Activated CD8-positive, alpha-beta T cell treated with anti-CD3 and anti-CD28 coated beads, Interleukin-2, amount 10 ng/mL, durations not matched to agents 7 days and 5 days (primary cell): ENCODE measurements around the gene CIZ1. TPM values are rescaled to one million over a fixed set of nuclear protein-coding genes. Genes with fewer than 3 reads are reported as not detected.
"Not testable (repeated sequence)": the region's sequence is repeated elsewhere in the genome, so short reads cannot be mapped to it uniquely, and the experiment has no call there.

ENCODE experiments used
- ATAC-seq: fragments of 150-1000 bp; cut with Tn5 transposase; one replicate; pipeline ENCODE4 v1.10.0; 2021; ENCODE audit warnings: moderate library complexity
- CTCF ChIA-PET: fragments of 350-600 bp; sonication (Branson Sonifier 250); formaldehyde crosslinking; loops from one replicate; lab custom pipeline; 2021; ENCODE audit warnings: antibody characterized with exemption; lab: Charles Lee
- POLR2A ChIA-PET: fragments of 350-600 bp; sonication (Branson Sonifier 250); formaldehyde crosslinking; loops from one replicate; lab custom pipeline; 2021; ENCODE audit warnings: antibody characterized with exemption; lab: Charles Lee
- DNase-seq: peaks from one replicate; pipeline ENCODE4 v3.0.0-alpha.2; 2020
- H3K27ac Mint-ChIP-seq: one replicate; pipeline ENCODE4 v1.8.0; 2021; ENCODE audit warnings: mild to moderate bottlenecking, mixed read lengths
- H3K27me3 Mint-ChIP-seq: one replicate; pipeline ENCODE4 v1.8.0; 2021; ENCODE audit warnings: low read depth, mixed read lengths
- H3K36me3 Mint-ChIP-seq: one replicate; pipeline ENCODE4 v1.8.0; 2021; ENCODE audit warnings: low read depth, mixed read lengths
- H3K4me1 Mint-ChIP-seq: one replicate; pipeline ENCODE4 v1.8.0; 2021; ENCODE audit warnings: low read depth, mixed read lengths
- H3K4me3 Mint-ChIP-seq: one replicate; pipeline ENCODE4 v1.8.0; 2021; ENCODE audit warnings: mild to moderate bottlenecking, mixed read lengths
- H3K9me3 Mint-ChIP-seq: one replicate; pipeline ENCODE4 v1.8.0; 2022; ENCODE audit warnings: mixed read lengths; ENCODE audit not compliant: insufficient read depth
- total RNA-seq, 2 experiments: library from RNA; stranded (reverse); gene quantifications; one replicate each; pipeline ENCODE4 v1.2.3, GENCODE V29; 2021

CIZ1 gene
- total RNA-seq, 2 experiments from 2014 or later = 121 to 127 TPM

DNA sequence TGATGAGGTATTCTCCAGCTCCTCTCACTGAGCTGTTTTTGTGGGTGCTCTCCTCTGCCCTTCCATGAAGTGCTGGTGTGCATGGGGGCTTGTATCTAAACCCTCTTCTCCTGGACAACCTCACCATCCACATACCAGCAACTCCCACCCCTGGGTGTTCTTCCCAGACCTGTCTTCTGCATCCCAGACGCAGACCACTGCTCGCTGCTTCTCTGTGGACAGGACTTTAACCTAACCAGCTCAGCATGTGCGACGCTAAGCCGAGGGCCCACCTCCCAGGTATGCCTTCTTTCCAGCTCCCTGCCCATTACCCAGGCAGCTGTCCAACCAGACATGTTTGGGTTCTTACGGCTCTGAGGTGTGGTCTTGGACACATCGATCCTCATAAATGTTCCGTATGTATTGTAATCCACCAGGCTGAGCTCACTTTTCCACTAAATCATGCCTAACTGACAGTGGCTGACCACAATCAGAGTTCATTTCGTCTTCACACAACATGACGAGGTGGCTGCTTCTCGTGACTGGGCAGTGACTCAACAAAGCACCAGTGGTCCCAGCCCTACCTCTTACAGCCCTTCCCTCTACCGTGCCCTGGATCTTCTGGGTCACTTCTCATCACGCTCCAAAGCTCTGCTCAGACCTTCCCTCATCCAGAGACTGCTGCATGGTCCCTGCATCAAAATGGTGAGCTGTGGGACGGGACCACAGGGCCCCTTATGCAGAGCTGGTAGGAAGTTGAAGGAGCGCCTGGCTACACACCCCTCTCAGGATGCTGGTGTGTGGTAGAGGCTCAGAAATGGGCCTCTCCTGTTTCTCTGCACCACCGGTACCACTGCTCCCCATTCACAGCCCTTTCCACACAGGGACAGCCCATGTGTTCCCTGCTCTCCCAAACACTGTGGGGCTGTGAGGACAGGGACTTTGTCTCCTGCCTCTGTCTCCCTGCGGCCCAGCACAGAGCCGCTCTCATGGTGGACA, 54.3 kb downstream of the CIZ1 start:
- no peak for DNase-seq
- Mint-ChIP-seq H3K4me3 (no peak overlapping the region), H3K27me3 (peaks cover 32% of the 10 kb centered on the region), H3K36me3 (peaks cover 2% of the 10 kb centered on the region), H3K27ac (no peak overlapping the region), H3K9me3 (no peaks in the 10 kb centered on the region), H3K4me1 (peaks cover 25% of the 10 kb centered on the region)
- no peak for ATAC-seq
- CTCF ChIA-PET = interaction anchor here (1.0 kb wide), 1 partner anchor 9 kb away, joined by 5 read pairs; no protein-coding TSS in a partner anchor
- POLR2A ChIA-PET = no interaction called here

DNA sequence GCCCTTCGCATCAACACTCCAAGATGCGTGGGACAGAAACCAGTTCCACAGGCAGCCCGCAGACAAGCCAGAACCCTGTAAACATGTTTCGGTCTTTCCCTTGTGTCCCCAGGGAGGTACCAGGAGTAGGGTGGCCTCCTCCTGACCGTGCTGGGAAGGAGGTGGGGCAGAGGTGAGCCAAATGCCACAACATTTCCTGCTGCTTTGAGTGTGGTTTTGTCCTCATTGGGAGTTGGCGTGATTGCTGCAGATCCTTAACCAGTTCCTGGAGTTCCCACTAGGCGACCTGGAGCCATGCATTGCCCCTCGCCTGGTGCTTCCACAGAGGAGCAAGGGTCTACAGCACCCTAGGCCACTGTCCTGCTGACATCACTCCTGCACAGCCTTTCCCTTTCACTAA, 55.8 kb downstream of the CIZ1 start:
- Mint-ChIP-seq H3K27me3 (peaks cover 39% of the 10 kb centered on the region), H3K4me1 (peaks cover 21% of the 10 kb centered on the region)
- H3K9me3 Mint-ChIP-seq, H3K4me3 Mint-ChIP-seq, H3K36me3 Mint-ChIP-seq, POLR2A ChIA-PET, ATAC-seq, CTCF ChIA-PET, H3K27ac Mint-ChIP-seq, DNase-seq: not testable (repeated sequence)

DNA sequence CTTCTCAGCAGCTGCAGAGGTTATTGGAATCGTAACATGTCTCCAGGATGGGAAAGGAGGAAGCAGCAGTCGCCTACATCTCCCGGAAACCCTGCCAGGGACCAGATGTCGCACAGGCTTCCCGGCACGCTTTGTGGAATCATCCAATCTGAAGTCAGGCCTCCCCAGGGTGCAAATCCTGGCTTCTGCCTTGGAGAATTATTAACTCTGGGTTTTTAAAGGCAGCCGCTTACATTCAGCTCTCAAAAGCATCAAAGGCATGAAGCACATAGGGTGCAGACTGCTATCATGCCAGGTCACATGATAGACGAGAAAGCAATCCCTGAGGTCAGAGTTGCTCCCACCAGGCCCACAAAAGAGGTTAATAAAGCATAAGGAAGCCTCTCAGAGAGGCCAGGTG, 59.2 kb downstream of the CIZ1 start:
- CTCF ChIA-PET, ATAC-seq, H3K9me3 Mint-ChIP-seq, DNase-seq, POLR2A ChIA-PET, H3K36me3 Mint-ChIP-seq, H3K4me3 Mint-ChIP-seq, H3K27ac Mint-ChIP-seq: not testable (repeated sequence)
- Mint-ChIP-seq H3K27me3 (peaks cover 39% of the 10 kb centered on the region), H3K4me1 (peaks cover 32% of the 10 kb centered on the region)

DNA sequence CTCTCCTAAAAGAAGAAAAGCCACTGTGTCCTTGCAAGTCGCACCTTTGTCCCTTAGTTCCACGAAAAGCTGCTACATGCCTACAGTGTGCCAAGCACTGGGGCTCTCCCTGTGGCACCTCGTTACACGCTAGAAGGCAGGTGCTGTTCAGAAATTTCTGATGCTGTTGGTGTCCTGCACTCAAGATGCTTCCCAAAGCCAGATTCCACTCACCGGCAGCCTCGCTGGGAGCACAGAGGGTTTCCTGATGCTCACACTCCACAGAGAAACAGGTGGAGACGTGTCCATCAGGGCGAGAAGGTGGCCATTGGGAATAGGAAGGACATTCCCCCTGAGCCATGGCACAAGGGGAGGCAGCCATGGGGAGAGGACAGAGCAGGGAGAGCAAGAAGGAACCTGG, 60.0 kb downstream of the CIZ1 start:
- CTCF ChIA-PET, H3K36me3 Mint-ChIP-seq, H3K9me3 Mint-ChIP-seq, H3K27ac Mint-ChIP-seq, ATAC-seq, H3K4me3 Mint-ChIP-seq, POLR2A ChIA-PET, DNase-seq: not testable (repeated sequence)
- peaks cover 33% of the 10 kb centered on the region for H3K4me1 Mint-ChIP-seq
- peaks cover 38% of the 10 kb centered on the region for H3K27me3 Mint-ChIP-seq

DNA sequence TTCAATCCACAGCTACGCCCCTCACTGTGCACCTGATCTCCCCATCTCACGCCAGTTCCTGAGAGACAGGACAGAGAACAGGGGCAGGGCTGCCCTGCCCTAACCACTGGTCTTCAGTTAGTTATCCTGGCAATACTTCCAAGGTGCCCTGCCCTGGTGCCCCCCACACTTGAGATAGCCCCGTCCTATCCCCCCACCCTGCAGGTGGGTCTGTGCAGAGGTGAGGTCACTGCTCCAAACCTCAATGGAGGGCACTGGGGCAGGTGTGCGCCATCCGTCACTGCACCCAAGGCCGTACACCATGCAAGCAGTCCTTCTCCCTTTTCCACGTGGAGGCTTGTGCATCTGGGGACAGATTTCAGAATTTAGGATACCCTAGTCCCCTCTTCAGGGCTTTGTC, 60.7 kb downstream of the CIZ1 start:
- H3K4me3 Mint-ChIP-seq, H3K9me3 Mint-ChIP-seq, H3K27ac Mint-ChIP-seq, CTCF ChIA-PET, H3K36me3 Mint-ChIP-seq, ATAC-seq, DNase-seq, POLR2A ChIA-PET: not testable (repeated sequence)
- Mint-ChIP-seq H3K4me1 (peaks cover 37% of the 10 kb centered on the region), H3K27me3 (peaks cover 35% of the 10 kb centered on the region)

DNA sequence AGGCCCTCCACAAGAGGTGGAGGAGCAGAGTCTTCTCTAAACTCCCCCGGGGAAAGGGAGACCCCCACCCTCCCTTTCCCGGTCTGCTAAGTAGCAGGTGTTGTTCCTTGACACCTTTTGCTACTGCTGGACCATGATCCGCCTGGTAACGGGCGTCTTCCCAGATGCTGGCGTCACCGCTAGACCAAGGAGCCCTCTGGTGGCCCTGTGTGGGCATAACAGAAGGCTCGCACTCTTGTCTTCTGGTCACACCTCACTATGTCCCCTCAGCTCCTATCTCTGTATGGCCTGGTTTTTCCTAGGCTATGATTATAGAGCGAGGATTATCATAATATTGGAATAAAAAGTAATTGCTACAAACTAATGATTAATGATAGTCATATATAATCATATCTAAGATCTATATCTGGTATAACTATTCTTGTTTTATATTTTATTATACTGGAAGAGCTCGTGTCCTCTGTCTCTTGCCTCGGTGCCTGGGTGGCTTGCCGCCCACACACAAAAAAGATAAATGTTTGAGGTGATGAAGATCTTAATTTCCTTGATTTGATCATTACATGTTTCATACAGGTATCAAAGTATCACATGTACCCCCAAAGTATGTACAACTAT, 61.3 kb downstream of the CIZ1 start:
- Mint-ChIP-seq H3K4me3 (peak overlapping the region; percentile 42), H3K4me1 (peaks cover 37% of the 10 kb centered on the region), H3K27me3 (peaks cover 34% of the 10 kb centered on the region)
- H3K9me3 Mint-ChIP-seq, POLR2A ChIA-PET, H3K27ac Mint-ChIP-seq, ATAC-seq, H3K36me3 Mint-ChIP-seq: not testable (repeated sequence)
- CTCF ChIA-PET = interaction anchor here (1.3 to 4.8 kb wide), 2 partner anchors 12 to 42 kb away, joined by 3 to 42 read pairs; no protein-coding TSS in a partner anchor
- peak; percentile 71 for DNase-seq

DNA sequence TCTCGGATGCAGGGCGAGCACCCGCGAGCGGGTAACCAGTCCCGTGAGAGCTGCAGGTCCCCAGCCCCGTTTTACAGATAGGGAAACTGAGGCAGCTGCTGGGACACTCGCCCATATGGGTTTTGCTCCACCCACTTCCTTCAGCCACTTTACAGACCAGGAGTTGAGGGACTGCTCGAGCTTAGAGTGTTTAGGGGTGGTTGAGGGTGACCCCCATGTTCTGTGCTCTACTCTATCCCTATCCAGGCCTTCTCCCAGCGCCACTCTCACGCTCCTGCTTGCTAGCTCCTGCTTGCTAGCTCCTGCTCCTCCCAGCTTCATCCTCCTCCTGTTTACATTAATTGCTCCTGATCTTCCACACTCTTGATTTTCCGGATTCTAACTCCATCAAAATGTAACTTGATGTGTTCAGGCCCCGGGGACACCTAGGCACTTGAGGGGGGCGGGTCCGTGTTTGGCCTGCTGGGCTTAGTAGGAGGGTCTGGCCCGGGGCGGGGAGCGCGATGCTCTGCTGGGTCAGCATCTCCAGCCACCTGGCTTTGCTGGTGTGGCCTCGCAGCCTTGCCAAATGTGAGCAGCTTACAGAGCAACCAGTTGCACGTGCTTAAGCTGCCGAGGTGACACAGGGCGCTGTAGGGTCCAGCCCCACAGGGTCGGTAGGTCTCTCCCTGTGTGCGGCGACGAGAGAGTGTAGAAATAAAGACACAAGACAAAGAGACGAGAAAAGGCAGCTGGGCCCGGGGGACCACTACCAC, 62.4 kb downstream of the CIZ1 start:
- Mint-ChIP-seq H3K4me3 (peak overlapping the region; percentile 97), H3K27ac (peak overlapping the region; percentile 99), H3K36me3 (peaks cover 2% of the 10 kb centered on the region), H3K9me3 (no peaks in the 10 kb centered on the region), H3K4me1 (peaks cover 39% of the 10 kb centered on the region), H3K27me3 (peaks cover 26% of the 10 kb centered on the region)
- ATAC-seq (no peak), DNase-seq (no peak)
- POLR2A ChIA-PET = no interaction called here
- CTCF ChIA-PET = interaction anchor here (1.0 to 4.8 kb wide), 13 partner anchors 9 to 414 kb away, joined by 3 to 42 read pairs (median 4); partner anchors contain the start of genes BBLN, NAIF1, PTRH1 and TTC16

DNA sequence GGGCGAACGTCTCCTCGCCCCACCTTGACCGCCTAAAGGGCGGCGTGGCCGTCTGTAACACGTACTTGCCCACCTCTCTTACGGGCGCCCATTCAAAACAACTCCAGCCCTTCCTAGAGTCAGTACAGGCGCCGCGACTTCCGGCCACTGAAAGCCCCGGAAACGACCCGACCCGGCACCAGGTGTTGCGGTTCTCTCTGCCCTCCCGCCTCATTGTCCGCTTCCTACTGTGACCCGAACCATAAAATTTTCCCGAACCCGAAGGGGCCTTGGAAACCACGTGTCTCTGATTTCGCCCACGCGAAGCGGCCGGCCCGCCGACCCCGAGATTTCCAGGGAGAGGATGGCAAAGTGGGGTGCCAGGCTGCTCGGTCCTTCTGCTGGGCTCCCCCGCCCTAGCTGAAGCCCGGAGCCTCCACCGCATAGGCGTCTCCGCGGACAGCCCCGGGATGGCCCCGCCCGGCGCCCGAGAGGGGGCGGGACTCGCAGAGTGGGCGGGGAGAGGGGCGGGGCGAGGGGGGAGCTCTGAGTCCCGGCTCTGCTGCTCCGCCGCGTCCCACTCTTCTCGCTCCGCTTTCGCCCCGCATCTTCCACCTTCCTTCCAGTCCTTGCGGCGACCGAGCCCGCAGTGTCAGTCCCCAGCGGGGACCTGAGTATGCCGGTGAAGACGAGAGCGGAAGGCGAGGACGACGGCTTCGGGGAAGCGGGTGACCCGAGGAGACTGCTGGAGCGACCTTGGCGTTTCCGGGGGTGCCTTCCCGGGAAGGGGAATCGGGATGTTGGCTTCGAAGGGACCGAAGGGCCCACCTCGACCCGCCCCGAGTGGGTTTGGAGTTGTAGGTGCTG, 63.2 kb downstream of the CIZ1 start:
- Mint-ChIP-seq H3K9me3 (no peaks in the 10 kb centered on the region), H3K4me3 (peak overlapping the region; percentile 97), H3K36me3 (peaks cover 6% of the 10 kb centered on the region), H3K4me1 (peaks cover 37% of the 10 kb centered on the region), H3K27me3 (peaks cover 18% of the 10 kb centered on the region), H3K27ac (peak overlapping the region; percentile 99)
- ATAC-seq (peak; percentile 83), DNase-seq (peak; percentile 87)
- ChIA-PET POLR2A (no interaction called here), CTCF (interaction anchor here (0.6 to 4.8 kb wide), 15 partner anchors 8 to 413 kb away, joined by 3 to 42 read pairs (median 4); partner anchors contain the start of genes BBLN, NAIF1, PTRH1 and TTC16)

DNA sequence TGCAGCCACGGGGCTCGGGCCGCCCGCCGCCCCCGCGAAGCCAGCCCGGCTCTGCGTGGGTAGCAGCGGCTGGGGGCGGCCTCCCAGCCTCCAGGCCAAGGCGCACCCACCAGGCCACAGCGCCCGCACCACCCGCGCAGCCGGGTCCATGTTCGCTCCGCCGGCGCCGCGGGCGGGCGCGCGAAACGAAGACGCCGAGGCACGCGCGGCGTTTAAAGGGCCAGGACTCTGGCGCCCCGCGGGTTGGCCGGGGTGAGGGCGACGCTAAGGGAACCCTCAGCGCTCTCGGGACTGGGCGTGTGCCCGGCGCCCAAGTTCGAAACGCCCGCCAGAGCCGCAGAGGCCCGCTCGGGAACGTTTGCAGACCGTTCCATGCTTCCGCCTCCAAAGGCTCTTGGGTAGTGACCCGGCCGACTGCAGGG, 63.8 kb downstream of the CIZ1 start, which contains the start of gene PTGES2:
Gene PTGES2, minus strand, starts transcription at position 162 of the 422 bp plus-strand sequence. Its CDS starts 12 bp downstream, at position 150.
- H3K4me3 Mint-ChIP-seq = peak within 1 kb of the TSS; percentile 97
- no peaks in the 10 kb centered on the region for H3K9me3 Mint-ChIP-seq
- DNase-seq (peak; percentile 82), ATAC-seq (peak; percentile 72)
- POLR2A ChIA-PET = no interaction called here
- peaks cover 10% of the 10 kb centered on the region for H3K36me3 Mint-ChIP-seq
- CTCF ChIA-PET = interaction anchor here (4.8 kb wide), 1 partner anchor 10 kb away, joined by 42 read pairs; no protein-coding TSS in a partner anchor
- peaks cover 31% of the 10 kb centered on the region for H3K4me1 Mint-ChIP-seq
- peaks cover 12% of the 10 kb centered on the region for H3K27me3 Mint-ChIP-seq
- peak within 1 kb of the TSS; percentile 99 for H3K27ac Mint-ChIP-seq

DNA sequence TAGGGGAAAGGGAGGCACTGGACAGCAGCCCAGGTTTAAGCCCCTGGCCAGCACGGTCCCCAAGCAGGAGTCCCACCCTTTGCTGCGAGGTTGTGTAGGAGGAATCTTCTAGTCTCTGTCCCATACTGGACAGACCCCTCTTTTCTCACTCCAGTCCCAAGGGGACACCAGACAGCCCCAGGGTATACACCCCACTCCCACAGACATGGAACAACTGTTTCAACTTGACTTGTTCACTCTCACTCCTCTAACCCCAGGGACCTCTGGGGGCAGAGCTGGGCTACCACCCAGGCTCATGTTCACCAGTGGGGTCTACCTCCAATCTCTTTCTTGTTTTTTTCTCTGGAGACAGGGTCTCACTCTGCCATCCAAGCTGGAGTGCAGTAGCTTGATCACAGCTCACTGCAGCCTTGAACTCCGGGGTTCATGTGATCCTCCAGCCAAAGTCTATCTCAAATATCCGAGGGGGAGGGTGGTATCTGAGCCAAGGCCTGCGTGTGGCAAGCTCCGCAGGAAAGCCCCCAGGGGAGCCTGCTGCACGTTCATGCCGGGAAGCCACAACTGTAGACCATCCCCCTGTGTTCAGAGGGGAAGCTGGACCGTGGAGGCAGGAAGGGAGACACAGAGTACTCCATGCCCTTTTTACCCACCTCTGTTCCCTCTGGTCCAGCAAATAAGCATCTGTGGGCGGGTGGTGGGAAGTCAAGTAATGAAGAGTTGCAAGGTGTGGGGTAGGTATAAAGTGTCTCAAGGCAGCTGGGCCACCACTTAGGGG, 65.6 kb downstream of the CIZ1 start:
- peak overlapping the region; percentile 97 for H3K4me3 Mint-ChIP-seq
- peak overlapping the region; percentile 68 for H3K27ac Mint-ChIP-seq
- no peaks in the 10 kb centered on the region for H3K9me3 Mint-ChIP-seq
- CTCF ChIA-PET = interaction anchor here (0.8 to 4.8 kb wide), 3 partner anchors 8 to 16 kb away, joined by 3 to 42 read pairs (median 4); no protein-coding TSS in a partner anchor
- H3K36me3 Mint-ChIP-seq = peaks cover 10% of the 10 kb centered on the region
- ATAC-seq (no peak), DNase-seq (no peak)
- H3K27me3 Mint-ChIP-seq = no peaks in the 10 kb centered on the region
- peaks cover 30% of the 10 kb centered on the region for H3K4me1 Mint-ChIP-seq
- POLR2A ChIA-PET = interaction anchor here (0.7 kb wide), 1 partner anchor 16 kb away, joined by 3 read pairs; no protein-coding TSS in a partner anchor
